Immature natural killer cell (primary cell): ENCODE measurements around the gene SLC13A5. TPM values are rescaled to one million over a fixed set of nuclear protein-coding genes. Genes with fewer than 3 reads are reported as not detected.
A peak's percentile ranks its signal among the peaks of the same experiment; 100 is the strongest.
"Not testable (repeated sequence)": the region's sequence is repeated elsewhere in the genome, so short reads cannot be mapped to it uniquely, and the experiment has no call there.

Experiments
- DNase-seq, 3 donors: peaks; one replicate each; pipeline ENCODE4 v3.0.0; 2022; ENCODE audit warnings: mixed read lengths in 1 of 3
- H3K27ac Mint-ChIP-seq, 6 donors: one replicate each; pipeline ENCODE4 v1.8.0; 2020; ENCODE audit warnings: mixed read lengths in 6 of 6, mild to moderate bottlenecking in 5 of 6, inconsistent platforms in 4 of 6, moderate library complexity in 3 of 6
- H3K27me3 Mint-ChIP-seq, 3 donors: one replicate each; pipeline ENCODE4 v1.8.0; 2020 to 2021; ENCODE audit warnings: low read depth in 3 of 3, mild to moderate bottlenecking in 3 of 3, mixed read lengths in 3 of 3, moderate library complexity in 3 of 3, inconsistent platforms in 1 of 3
- H3K36me3 Mint-ChIP-seq, 3 donors: one replicate each; pipeline ENCODE4 v1.8.0; 2020; ENCODE audit warnings: mixed read lengths in 3 of 3, inconsistent platforms in 2 of 3, mild to moderate bottlenecking in 2 of 3
- H3K4me1 Mint-ChIP-seq, 2 donors: one replicate each; pipeline ENCODE4 v1.8.0; 2020; ENCODE audit warnings: inconsistent platforms in 2 of 2, mild to moderate bottlenecking in 2 of 2, mixed read lengths in 2 of 2, moderate library complexity in 1 of 2
- H3K4me3 Mint-ChIP-seq, 5 donors: one replicate each; pipeline ENCODE4 v1.8.0; 2020; ENCODE audit warnings: mild to moderate bottlenecking in 5 of 5, mixed read lengths in 5 of 5, inconsistent platforms in 3 of 5, moderate library complexity in 3 of 5
- H3K9me3 Mint-ChIP-seq, 6 donors: one replicate each; pipeline ENCODE4 v1.8.0; 2020; ENCODE audit warnings: mild to moderate bottlenecking in 6 of 6, mixed read lengths in 6 of 6, inconsistent platforms in 4 of 6, moderate library complexity in 3 of 6
- polyA plus RNA-seq, 3 donors: library from polyadenylated mRNA; unstranded; fragments of 300-500 nt; fragmentation: Illumina TruSeq; gene quantifications; one replicate each; pipeline ENCODE4 v1.2.3, GENCODE V29; 2021

Gene SLC13A5
- polyA plus RNA-seq, 3 donors from 2014 or later = not detected

DNA sequence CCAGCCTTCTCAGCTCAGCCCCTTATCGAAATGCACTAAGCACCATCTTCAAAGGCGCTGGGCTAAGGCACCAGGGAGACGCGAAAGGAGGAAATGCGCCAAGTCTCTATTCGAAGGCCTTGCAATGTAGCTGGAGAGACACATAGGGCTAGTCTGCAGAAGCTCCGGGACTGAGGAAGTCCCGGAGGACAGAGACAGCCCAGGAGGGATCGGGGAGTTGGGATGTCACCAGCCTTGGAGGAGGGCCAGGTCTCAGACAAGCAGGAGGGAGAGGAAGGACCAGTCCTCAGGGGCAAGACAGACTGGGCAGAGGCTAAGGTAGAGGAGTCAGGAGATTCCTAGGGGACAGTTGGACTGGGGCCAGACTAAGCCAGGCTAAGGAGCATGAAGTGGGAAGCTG lies 53.1 kb downstream of the SLC13A5 start:
- peaks cover 3 to 9% of the 10 kb centered on the region in 2 donors for H3K4me1 Mint-ChIP-seq
- no peak for DNase-seq
- H3K4me3 Mint-ChIP-seq = no peak overlapping the region
- H3K36me3 Mint-ChIP-seq = peaks cover 0 to 6% (median 0%) of the 10 kb centered on the region in 3 donors
- peaks cover 10 to 39% (median 11%) of the 10 kb centered on the region in 3 donors for H3K27me3 Mint-ChIP-seq
- no peak overlapping the region for H3K27ac Mint-ChIP-seq
- peaks cover 0 to 3% (median 0%) of the 10 kb centered on the region in 6 donors for H3K9me3 Mint-ChIP-seq

GRCh38 chr17:6658411-6658810 lies 54.8 kb downstream of the SLC13A5 start:
- not testable (repeated sequence) for H3K36me3 Mint-ChIP-seq, H3K4me3 Mint-ChIP-seq, H3K9me3 Mint-ChIP-seq, DNase-seq, H3K4me1 Mint-ChIP-seq, H3K27ac Mint-ChIP-seq
- peaks cover 14 to 47% (median 21%) of the 10 kb centered on the region in 3 donors for H3K27me3 Mint-ChIP-seq

- peak overlapping the region in 4 of 5 donors; percentile 25 to 63 (median 52) for H3K4me3 Mint-ChIP-seq
- no peak overlapping the region for H3K27ac Mint-ChIP-seq
- no peak for DNase-seq
- H3K9me3 Mint-ChIP-seq = peaks cover 0 to 3% (median 0%) of the 10 kb centered on the region in 6 donors
- H3K27me3 Mint-ChIP-seq = peaks cover 17 to 46% (median 21%) of the 10 kb centered on the region in 3 donors
- peaks cover 0 to 6% (median 4%) of the 10 kb centered on the region in 3 donors for H3K36me3 Mint-ChIP-seq
- peaks cover 9 to 16% of the 10 kb centered on the region in 2 donors for H3K4me1 Mint-ChIP-seq
Observed at GRCh38 chr17:6657633-6658287, 55.4 kb downstream of the SLC13A5 start.

- DNase-seq, H3K9me3 Mint-ChIP-seq, H3K36me3 Mint-ChIP-seq, H3K27ac Mint-ChIP-seq: not testable (repeated sequence)
- Mint-ChIP-seq H3K4me1 (peaks cover 16 to 23% of the 10 kb centered on the region in 2 donors), H3K4me3 (peak overlapping the region in 4 of 5 donors; percentile 25 to 63 (median 37)), H3K27me3 (peaks cover 15 to 41% (median 16%) of the 10 kb centered on the region in 3 donors)
Observed at GRCh38 chr17:6656797-6657632, 56.2 kb downstream of the SLC13A5 start.

- peaks cover 19 to 42% (median 22%) of the 10 kb centered on the region in 3 donors for H3K27me3 Mint-ChIP-seq
- H3K27ac Mint-ChIP-seq, DNase-seq, H3K9me3 Mint-ChIP-seq: not testable (repeated sequence)
- H3K4me1 Mint-ChIP-seq = peaks cover 22 to 30% of the 10 kb centered on the region in 2 donors
- peak overlapping the region in 2 of 5 donors; percentile 30 to 46 for H3K4me3 Mint-ChIP-seq
- peaks cover 0 to 10% (median 4%) of the 10 kb centered on the region in 3 donors for H3K36me3 Mint-ChIP-seq
Observed at GRCh38 chr17:6655732-6656361, 57.3 kb downstream of the SLC13A5 start.

GRCh38 chr17:6654841-6655731 lies 58.1 kb downstream of the SLC13A5 start:
- Mint-ChIP-seq H3K4me3 (peak overlapping the region in 1 of 5 donors; percentile 30), H3K27me3 (peaks cover 19 to 44% (median 24%) of the 10 kb centered on the region in 3 donors), H3K9me3 (peaks cover 0 to 3% (median 0%) of the 10 kb centered on the region in 6 donors), H3K27ac (no peak overlapping the region), H3K36me3 (peaks cover 0 to 10% (median 4%) of the 10 kb centered on the region in 3 donors), H3K4me1 (peaks cover 30 to 38% of the 10 kb centered on the region in 2 donors)
- DNase-seq = no peak

GRCh38 chr17:6651919-6652452 lies 61.2 kb downstream of the SLC13A5 start:
- H3K27ac Mint-ChIP-seq = peak overlapping the region in 4 of 6 donors; percentile 34 to 64 (median 42)
- peak in 2 of 3 donors; percentile 15 to 42 for DNase-seq
- peaks cover 43 to 67% of the 10 kb centered on the region in 2 donors for H3K4me1 Mint-ChIP-seq
- H3K36me3 Mint-ChIP-seq = peaks cover 7 to 12% (median 9%) of the 10 kb centered on the region in 3 donors
- H3K27me3 Mint-ChIP-seq = peaks cover 14 to 31% (median 19%) of the 10 kb centered on the region in 3 donors
- peaks cover 0 to 1% (median 0%) of the 10 kb centered on the region in 6 donors for H3K9me3 Mint-ChIP-seq
- H3K4me3 Mint-ChIP-seq = peak overlapping the region; percentile 70 to 99 (median 94)

DNA sequence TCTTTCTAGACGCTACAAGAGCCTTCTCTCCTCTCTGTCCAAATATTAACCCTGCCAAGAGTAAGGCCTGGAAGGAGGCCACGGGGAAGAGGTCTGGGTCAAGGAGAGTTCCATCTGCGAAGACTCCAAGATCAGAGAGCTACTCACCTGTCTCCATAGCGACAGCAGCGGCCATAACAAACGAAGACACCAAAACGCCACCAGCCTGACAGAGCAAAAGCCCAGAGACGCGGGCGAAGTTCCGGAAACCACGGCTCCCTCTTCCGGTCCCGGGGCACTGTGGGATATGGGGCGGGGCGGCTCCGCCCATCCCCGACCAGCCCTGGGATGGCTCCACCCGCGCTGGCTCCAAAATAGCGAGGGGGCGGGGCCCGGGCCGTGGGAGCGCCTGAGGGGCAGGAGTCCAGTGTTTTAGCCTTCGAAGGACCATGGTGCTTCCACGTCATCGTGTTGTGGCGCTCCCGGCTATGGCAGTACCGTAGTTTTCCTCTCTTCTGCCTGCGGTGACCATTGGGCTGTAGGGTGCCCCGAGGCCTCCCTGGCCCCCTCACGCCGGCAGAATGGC lies 61.7 kb downstream of the SLC13A5 start, which contains the start of the genes C17orf100 and MED31:
Gene C17orf100, plus strand, starts transcription at position 409 of the 565 bp plus-strand sequence. Its CDS starts 152 bp downstream, at position 561.
Gene MED31, minus strand, starts transcription at position 252 of the 565 bp plus-strand sequence. Its CDS starts 77 bp downstream, at position 175.
- Mint-ChIP-seq H3K4me1 (peaks cover 45 to 71% of the 10 kb centered on the region in 2 donors), H3K36me3 (peaks cover 7 to 12% (median 9%) of the 10 kb centered on the region in 3 donors), H3K27me3 (peaks cover 14 to 31% (median 19%) of the 10 kb centered on the region in 3 donors), H3K27ac (peak within 1 kb of the TSS; percentile 97 to 100 (median 100)), H3K4me3 (peak within 1 kb of the TSS; percentile 94 to 100 (median 98)), H3K9me3 (peaks cover 0 to 1% (median 0%) of the 10 kb centered on the region in 6 donors)
- DNase-seq = peak; percentile 92

GRCh38 chr17:6648181-6648580 lies 65.0 kb downstream of the SLC13A5 start:
- Mint-ChIP-seq H3K4me3 (no peak overlapping the region), H3K9me3 (no peaks in the 10 kb centered on the region), H3K36me3 (peaks cover 5 to 32% (median 5%) of the 10 kb centered on the region in 3 donors), H3K4me1 (peaks cover 39 to 70% of the 10 kb centered on the region in 2 donors), H3K27ac (peak overlapping the region in 3 of 6 donors; percentile 22 to 73 (median 26)), H3K27me3 (peaks cover 5 to 13% (median 9%) of the 10 kb centered on the region in 3 donors)
- DNase-seq = no peak

- peaks cover 5 to 14% (median 10%) of the 10 kb centered on the region in 3 donors for H3K27me3 Mint-ChIP-seq
- H3K9me3 Mint-ChIP-seq = no peaks in the 10 kb centered on the region
- H3K36me3 Mint-ChIP-seq = peaks cover 0 to 28% (median 5%) of the 10 kb centered on the region in 3 donors
- H3K4me1 Mint-ChIP-seq = peaks cover 36 to 59% of the 10 kb centered on the region in 2 donors
- no peak for DNase-seq
- no peak overlapping the region for H3K4me3 Mint-ChIP-seq
- peak overlapping the region in 3 of 6 donors; percentile 30 to 93 (median 34) for H3K27ac Mint-ChIP-seq
Observed at GRCh38 chr17:6643451-6644125, 69.6 kb downstream of the SLC13A5 start.

GRCh38 chr17:6642592-6642991 lies 70.6 kb downstream of the SLC13A5 start:
- Mint-ChIP-seq H3K9me3 (no peaks in the 10 kb centered on the region), H3K36me3 (peaks cover 0 to 21% (median under 1%) of the 10 kb centered on the region in 3 donors), H3K27ac (peak overlapping the region; percentile 50 to 93 (median 74)), H3K27me3 (peaks cover 8 to 14% (median 12%) of the 10 kb centered on the region in 3 donors), H3K4me3 (peak overlapping the region; percentile 26 to 97 (median 72)), H3K4me1 (peaks cover 36 to 57% of the 10 kb centered on the region in 2 donors)
- no peak for DNase-seq
